Left renal cortex interstitium (tissue), 4 donors: ENCODE results near the gene CNTN4. TPM values are rescaled to one million over a fixed set of nuclear protein-coding genes. Genes with fewer than 3 reads are reported as not detected.

Experiments
- DNase-seq, 4 donors: peaks; one replicate each; pipeline ENCODE4 v3.0.0-alpha.2; 2013; ENCODE audit warnings: low read depth in 4 of 4, low spot score in 2 of 4, missing footprints in 1 of 4
- polyA plus RNA-seq, 4 donors: library from polyadenylated mRNA; unstranded; fragments of 120-200 nt; gene quantifications; one replicate each; pipeline ENCODE4 v1.2.1, GENCODE V29; 2013; ENCODE audit not compliant: insufficient read length in 4 of 4

The CNTN4 gene
- polyA plus RNA-seq, 4 donors = 24.5 to 32.1 (median 29.8) TPM

DNA sequence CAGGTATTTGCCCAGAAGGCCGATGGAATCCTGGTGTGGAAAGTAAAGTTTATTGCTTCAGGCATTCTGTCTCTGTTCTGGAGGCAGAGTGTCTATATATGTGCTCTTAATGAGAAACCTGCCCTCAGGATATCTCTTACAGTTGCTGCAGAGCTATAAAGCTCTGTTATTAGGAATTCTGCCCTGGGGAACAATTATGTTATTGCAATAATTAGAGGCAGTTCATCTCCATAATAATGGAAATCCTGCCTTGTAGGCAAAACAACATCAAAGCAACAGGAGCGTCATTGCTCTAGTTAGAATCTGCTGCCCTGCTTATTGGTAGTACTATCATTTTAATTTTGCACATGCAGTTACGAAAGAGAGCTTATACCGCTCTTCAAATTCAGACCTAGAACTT lies 835.9 kb downstream of the CNTN4 start:
- DNase-seq = no peak

DNA sequence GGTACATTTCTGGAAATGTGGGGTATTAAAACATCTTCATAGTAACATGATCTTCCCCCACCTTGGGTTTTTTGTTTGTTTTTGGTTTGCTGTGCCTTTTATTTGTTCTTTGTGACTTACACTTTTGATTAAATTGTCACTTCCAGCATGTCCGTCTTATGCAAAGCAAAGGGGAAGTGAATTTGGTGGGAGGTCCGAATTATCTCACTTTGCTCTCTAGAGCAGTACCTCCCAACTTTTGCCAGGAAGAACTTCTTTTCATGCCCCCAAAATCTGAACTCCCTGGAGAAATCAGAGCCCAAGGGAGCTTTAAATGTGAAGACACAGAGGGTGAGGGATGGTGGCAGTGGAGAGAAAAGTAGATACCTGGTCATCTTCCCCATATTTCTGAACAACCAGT lies 838.4 kb downstream of the CNTN4 start:
- DNase-seq = no peak

DNA sequence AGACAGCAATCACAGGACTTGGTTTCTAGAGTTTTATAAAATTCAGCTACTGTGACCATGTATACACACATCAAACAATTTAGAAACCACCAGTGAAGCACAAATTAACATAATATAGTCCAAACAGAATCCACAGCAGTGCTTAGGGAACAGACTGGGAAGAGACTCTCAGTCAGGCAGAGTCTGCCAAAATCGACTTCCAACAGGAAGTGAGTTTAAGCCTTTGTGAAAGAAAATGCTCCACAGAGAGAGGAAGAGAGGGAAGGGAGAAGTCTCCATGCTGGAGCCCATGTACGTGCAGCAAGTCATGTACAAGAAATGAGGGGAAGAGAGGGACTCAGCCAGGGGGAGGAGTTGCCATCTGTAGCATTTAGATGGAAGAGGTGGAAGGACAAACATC lies 838.9 kb downstream of the CNTN4 start:
- DNase-seq = no peak

DNA sequence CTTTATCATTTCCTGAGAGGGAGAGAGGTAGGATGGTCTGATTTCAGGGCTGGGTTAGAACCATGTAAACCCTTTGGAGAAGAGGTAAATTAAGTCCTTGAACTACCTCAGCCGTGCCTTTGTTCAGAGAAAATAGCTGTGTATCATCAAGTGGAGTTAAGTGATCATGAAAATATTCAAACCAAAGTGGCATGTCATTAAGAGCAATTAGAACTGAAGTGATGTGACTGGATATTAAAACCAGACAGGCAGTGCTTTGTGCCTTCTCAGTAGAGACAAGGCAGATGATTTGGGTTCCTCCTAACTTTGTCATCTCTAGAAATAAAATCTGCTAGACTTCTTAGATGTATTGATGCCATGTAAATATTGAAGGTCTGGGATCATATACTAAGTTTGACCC lies 840.0 kb downstream of the CNTN4 start:
- DNase-seq = no peak

DNA sequence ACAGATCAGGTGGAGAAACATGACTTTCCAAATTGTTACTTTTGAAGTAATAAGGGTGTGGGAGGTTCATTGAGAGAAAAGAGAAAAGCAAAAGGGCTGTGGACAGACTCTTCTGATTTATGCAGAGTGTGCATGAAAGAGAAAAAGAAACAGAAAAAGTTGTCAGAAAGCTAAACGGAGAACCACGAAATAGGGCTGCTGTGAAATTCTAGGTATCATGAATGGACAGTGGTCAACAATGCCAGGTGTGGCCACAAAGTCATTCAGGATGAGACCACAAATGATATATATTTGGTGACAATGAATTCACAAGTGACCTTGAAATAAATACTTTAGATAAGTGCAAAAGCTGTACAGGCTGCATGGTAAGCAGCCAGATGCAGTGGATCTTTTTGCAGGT lies 841.4 kb downstream of the CNTN4 start:
- no peak for DNase-seq

DNA sequence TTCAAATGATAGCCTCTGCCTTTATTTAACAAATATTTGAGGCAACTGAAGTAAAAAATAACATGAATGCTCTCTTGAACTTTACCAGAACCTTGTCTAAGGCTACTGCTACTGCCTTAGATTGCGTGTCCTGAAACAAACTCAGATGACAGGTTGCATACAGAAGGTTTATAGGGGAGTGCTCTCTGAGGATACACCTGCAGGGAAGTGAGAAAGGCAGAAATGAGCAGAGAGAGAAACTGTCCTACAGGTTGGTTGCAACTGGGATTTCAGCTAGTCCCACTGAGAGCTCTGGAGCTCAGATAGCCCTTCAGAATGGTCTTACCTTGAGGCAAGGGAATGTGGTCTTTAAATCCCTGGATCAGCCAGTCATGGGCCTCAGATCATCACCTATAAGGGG lies 846.0 kb downstream of the CNTN4 start:
- no peak for DNase-seq

DNA sequence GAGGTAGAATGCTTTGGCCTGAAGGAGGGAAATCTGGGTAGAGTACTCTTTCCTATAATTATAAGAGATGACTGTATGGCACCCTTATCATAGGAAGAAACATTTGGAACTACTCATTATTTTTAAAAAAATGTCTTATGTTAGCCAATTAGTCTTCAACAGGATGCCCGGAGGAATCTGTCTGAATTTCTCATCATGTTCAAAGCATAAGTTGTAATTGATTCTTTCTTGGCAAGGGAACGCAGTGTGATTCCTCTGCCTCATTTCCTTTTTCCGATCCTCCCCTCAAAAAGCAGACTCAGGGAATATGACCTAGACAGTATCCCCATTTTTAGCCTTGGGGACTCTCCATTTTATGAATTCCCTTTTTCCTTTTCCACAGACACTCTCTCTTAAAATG lies 846.5 kb downstream of the CNTN4 start:
- DNase-seq = no peak

DNA sequence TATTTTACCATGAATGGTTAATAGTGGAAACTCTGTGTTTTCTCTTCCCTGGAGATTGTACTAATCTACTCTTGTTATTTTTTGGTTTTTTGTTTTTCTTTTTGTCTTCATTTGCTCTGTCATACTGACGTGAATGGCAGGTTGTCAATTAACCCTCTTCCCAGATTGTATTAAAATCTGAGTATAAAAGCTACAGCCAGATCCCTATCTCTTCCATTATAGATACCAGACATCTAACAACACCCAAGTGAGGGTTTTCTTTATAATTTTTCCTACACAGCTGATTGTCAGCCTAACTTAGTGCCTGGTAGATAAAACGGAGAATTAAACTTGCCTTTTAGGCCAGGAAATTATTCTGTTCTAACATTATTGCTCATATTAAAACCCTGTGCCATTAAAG lies 848.9 kb downstream of the CNTN4 start:
- DNase-seq = no peak

DNA sequence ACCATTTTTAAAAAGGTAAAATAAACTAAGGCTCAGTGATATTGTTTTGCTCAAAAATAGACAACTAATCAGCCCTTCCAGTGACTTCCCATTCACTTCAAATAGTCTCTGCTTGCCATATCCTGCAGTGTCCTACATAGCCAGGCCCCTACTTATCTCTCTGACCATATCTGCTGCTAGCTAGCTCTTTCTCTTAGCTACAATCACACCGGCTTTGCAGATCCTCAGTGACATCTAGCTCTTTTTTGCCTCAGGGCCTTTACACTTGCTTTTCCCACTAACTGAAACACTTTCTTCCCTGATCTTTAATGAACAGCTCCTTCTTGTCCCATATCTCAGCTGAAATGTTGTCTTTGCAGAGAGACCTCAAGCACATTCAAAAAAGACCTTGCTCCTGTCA lies 850.2 kb downstream of the CNTN4 start:
- DNase-seq = no peak

DNA sequence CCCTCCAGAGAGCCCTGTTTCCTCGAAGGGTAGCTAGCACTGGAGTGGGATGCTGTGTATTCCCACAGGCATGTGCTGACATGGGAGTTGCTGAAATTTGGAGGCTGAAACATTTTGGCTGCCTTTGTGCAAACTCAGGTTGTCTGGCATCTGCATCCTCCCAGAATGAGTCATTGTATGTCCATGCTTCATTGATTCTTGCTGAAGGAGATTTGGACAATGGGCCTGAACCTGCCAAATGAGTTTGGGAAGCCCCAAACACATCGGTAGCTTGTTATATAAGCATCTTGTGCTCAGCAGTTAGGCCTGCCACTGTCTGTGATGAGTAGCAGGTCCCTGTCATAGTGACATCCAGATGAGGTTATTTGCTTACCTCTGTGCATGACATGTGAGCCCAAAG lies 851.5 kb downstream of the CNTN4 start:
- DNase-seq = no peak

DNA sequence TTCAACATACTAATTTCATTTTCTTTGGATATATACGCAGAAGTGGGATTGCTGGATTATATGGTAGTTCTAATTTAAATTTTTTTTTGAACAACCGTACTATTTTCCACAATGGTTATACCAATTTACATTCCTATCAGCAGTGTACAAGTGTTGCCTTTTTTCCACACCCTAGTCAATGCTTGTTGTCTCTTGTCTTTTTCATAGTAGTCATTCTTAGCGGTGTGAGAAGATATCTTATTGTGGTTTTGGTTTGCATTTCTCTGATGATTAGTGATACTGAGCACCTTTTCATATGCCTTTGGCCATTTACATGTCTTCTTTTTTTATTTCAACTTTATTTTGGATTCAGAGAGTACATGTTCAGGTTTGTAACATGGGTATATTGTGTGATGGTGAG lies 858.4 kb downstream of the CNTN4 start:
- DNase-seq = no peak

DNA sequence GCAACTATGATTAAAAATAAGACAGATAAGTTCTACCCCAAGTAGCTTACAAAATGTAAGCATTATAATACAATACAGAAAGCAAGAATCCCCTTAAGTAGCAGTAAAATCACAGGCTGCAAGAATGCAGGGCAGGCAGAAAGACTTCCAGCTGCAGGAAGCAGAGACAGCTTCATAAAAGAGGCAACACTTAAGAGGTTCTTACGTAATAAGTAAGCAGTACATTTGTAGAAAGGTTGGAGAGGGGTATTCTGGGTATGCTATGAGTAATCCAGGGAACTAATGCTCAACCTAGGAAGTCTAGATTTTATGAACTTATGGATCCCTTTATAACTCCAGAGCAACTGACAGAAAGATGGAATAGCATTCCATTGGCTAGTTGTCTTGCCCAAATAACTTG lies 859.9 kb downstream of the CNTN4 start:
- no peak for DNase-seq

DNA sequence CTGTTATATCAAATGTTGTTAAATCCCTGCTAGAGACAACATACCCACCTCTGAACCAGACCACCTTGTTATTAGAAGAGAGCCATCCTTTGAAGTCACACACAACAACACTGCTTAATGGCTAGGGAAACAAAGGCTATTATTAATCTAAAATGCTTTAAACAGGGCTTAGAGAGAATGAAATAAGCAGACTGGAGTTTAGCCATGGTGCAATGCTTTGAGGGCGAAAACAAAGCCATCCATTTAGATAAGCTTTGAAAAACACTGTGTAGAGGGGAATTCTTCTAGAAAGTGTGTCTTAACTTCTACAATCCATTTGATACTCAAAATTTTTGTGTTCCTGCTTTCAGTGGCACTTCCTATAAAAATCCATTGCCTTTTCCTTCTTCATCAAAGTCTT lies 862.9 kb downstream of the CNTN4 start:
- no peak for DNase-seq

DNA sequence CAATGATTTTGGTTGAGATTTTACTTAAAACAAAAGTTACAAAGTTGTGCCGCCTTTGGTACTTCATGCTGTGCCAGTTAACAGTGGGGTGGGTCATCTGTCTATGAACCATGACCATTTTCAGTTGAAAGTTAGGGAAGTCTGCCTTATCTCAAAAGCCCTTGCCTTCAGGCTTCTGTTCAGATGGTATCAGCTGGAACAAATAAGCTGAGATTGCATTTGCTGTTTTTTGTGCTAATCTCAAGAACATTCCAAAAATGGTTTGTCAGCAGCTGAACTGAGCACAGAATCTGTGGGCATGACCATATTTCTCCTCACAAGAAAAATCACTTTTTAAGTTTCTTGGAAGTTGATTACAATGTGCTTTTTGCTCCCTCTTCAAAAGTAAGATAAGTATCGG lies 869.2 kb downstream of the CNTN4 start:
- no peak for DNase-seq

DNA sequence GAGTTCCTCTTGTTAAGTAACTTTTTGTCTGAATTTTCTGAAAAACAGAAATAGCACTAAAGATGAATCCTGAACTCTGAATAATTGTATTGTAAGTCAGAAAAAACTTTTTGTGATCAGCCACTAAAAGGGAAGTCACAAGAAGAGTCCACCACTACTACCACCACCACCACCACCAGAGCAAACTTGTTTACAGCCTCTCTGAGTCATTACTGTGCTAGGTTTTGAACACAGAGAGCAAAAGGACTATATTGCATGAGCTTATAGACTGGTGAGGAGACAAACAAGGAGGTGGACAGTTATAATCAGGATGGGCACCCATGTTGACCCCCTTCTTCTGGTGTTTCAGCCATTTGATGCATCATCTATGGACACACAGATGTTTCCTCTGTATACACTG lies 869.8 kb downstream of the CNTN4 start:
- no peak for DNase-seq

DNA sequence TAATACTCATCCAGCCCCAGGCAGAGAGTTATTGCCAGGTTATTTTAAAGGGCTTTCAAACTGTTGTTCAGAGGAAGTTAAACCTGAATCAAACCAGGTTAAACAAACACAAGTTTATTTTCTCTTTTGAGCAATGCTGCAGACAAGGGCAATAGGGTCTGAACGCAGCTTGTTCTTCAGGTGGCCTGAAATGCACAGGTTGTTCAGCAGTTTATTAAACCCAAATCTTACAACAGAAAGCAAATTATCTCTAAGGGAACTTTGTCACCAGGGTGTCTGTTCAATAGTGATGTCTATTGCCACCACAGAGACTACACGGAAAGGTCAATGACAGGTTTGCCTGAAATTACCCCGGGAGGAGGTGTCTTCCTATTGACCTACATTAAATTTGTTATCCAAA lies 877.5 kb downstream of the CNTN4 start:
- DNase-seq = no peak

DNA sequence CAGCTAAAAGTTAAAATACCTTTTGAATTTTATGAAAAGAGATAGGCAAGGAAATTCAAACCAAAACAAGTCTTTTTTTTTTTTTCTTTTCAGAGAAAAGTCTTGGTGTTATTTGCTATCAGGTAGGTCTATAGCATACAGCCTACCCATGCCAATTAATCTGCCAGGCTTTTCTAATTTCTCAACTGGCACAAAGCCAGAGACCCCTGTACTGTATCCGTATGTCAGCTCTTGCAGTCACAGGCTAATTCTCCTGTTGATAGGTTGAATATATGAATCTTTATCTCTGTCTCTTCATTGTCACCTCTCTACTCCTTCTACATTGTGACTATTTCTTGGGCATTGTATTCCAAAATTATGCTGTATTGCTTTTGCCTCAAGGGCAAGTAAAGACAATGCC lies 878.1 kb downstream of the CNTN4 start:
- DNase-seq = no peak

DNA sequence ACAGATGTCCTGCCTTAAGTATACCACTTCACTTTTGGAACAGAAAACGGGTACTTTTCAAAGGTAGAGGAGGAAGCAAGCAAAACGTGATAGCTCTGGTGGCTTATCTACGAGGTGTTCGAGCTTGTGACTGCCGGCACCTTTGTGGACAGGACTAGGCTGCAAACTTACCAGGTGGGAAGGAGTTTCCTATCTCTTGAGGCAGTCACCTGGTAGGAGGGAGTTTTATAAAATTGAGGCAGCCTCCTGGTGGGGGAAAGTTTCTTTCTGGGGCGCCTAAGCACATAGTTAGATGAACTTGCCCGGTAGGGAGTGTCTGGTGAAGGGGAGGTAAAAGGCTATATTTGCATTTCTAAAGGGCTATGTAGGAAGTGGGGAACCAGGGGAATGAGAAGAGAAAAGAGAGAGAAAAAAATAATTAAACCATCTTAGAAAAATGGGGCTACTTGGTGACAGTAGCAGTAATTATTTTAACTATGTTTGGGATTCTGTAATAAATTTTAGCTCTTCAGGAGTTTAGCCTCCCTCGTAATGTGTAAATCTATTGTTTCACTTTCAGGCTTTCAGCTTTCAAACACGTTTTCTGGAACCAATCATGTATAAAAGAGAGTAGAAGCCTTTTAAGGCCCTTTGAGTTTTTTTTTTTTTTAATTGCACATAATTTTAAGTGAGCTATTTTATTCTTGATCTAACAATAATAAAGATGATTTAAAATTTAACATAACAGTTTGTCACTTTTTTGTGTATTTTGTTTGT lies 880.5 kb downstream of the CNTN4 start:
- DNase-seq = no peak

DNA sequence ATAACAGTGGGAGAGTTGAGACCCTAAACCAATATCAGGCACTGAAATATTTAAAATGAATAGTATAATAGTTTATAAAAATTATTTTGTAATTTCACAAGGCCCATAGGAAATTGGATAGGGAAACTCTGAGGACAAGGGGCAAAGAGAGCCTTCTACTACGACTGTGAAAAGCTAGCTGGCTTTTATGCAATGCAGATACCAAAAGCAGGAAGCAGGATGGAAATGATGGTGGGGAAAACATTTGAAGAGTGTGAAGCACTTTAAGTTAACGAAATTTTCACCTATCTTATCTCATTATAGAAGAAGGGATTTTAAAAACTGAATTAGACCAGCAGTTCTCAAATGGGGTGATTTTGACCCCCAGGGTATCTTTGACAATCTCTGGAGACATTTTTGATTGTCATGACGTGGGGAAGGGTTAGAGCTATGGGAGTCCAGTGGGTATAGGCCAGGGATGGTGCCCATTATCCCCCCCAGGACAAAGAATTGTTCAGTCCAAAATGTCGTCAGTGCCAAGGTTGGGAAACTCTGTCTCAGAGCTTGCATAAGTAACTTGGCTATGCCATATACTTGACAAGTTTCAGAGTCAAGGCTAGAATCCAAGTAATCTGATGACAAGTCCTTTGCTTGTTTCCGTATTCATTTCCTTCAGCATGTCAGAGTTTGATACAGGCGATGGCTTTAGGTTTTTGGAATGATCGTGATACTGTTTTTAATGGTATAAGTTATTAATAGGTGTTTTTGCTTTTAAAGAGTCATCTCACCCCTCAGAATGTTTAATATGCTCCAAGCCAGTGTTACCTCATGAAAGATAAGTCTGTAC lies 885.6 kb downstream of the CNTN4 start:
- no peak for DNase-seq

DNA sequence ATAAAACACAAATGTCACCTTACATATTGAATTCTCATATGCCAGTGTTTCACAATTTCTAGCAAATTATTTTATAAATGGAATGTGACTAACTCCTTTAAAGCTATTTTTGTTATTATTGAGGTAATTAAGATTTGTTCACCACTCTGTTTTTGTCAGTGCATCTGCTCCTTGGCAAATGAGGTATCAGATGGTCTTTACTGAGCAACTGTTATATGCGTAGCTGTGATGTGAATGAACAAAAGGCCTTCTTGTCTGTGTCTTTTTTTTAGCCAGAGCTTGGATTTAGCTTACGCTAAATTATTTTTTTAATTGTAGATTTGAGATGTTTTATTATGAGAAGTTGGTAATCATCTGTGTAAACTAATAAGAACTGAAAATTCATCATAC lies 886.2 kb downstream of the CNTN4 start:
- no peak for DNase-seq

DNA sequence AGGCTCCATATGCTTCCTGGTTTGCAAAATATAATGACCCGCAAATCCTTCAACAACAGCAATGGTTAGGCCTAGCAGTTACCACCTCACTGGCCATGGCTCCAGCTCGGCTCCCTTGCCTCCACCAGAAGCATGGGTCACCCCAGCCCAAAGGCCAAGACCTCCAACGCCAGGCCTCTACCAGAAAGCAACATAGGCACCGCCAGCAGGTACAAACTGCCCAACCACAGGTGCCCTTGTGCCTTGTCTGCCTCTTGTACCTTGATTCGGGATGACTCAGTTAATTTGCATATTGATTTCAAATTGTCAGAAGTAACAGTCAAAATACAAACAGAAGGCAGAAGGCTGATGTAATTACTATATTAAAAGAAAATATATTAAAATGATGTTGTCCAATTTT lies 886.8 kb downstream of the CNTN4 start:
- DNase-seq = no peak

DNA sequence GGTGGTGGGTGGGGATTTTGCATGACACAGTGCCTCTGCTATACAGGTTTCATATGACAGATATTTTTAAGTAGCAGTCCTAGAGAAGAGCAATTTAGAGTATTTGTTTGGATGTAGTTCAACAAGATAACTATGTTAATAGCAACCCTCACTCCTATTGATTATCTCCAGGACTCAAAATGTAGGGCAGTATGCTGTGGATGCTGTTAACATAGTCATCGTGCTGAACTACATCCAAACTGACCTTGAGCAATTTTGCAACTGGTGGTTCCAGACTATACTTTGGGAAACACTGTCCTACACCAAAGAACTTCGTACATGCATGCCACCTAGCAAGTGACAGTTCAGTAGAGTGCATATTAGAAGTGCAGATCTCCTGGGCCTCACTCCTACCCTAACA lies 893.9 kb downstream of the CNTN4 start:
- no peak for DNase-seq
